Measurements from ENCODE around the gene IL17RD.

IL17RD gene

DNA sequence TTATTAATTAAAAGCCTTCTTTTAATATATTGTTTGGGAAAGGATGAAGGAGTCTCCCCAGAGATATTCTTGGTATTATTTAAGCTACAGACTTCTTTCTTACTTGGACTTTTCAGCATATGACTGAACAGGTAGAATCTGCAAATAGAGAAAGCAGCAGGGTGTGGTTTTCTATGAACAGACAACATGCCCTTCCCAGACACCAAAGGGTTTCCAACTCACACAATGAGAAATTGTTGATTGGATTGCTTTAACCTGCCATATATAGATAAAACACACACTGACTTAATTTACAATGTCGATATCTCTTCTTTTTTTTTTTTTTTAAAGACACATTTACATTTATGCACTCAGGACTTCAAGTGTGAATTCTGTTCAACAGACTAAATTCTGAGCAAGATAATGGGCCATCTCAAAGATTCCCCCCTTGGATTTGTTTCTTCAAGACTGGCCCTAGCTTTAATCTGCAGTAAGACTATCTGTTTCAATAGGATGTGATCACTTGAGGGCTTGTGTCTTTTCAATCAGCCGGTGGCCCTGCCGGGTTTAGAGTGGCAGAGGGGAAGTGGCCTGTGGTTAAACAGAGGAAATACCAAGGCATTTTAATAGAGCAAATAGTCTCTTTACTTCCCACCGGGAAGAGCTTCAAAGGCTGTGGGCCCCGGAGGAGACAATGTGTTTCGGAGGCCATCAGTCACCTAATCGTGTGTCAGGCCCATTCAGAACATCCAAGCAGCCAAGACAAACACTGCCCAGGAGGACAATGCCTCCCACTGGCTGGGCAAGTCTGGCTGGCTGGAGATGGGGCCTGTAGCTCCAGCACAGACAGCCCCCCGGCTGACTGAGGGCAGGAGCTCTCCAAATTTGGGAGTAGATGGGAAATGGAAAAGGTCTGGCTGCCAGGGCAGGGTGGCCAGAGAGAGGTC is 6.1 kb downstream of the IL17RD start:
- DNase-seq, result no peak

DNA sequence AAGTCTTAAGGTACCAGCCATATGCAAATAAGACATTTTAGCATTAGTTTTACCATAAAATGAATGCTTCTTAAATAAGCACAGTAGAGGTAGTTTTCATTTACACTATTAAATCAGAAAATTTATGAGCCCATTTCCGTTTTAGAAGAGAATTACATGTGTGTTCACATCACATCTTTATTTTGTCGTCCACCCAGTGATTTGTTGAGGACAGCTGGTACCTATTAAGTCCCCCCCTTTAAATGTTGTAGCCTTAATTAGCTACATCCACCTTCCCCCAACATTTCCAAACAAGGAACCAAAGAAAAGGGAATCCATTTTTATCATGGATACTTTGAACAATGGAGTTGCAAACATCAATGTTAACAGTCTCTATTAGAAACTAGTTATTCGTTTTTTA is 6.8 kb downstream of the IL17RD start:
- DNase-seq, result no peak

DNA sequence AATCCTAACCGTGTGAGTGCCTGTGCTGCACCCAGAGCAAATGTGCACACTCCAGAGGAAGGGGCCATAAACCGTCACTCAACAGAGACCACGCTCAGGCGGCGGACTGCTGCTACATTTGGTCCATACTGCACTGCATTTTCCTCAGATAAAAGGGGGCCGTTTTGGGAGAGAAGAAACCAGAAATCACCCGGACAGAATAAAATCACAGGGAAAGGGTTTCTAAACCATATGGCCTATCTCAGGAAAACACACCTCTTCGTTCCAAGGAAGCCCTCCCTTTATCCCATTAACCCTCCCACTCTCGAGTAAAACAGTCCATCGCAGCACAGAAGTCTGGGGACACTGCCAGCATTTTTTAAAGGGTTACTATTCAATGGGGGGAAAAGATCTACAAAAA is 7.6 kb downstream of the IL17RD start:
- DNase-seq, result no peak

DNA sequence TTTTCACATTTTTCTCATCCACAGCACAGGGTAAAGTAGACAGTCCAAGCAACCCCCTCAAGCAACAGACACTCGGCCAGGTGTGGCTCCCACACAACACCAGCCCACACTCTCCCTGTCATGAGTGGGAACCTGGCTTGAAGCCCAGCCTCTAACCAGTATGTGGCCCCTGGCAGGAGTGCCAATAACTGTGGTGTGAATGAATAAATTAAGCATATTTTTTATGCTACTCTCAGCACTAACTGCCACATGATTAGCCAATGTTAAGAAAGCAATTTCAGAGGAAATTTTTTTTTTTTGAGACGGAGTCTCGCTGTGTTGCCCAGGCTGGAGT is 9.9 kb downstream of the IL17RD start:
- no peak for DNase-seq

DNA sequence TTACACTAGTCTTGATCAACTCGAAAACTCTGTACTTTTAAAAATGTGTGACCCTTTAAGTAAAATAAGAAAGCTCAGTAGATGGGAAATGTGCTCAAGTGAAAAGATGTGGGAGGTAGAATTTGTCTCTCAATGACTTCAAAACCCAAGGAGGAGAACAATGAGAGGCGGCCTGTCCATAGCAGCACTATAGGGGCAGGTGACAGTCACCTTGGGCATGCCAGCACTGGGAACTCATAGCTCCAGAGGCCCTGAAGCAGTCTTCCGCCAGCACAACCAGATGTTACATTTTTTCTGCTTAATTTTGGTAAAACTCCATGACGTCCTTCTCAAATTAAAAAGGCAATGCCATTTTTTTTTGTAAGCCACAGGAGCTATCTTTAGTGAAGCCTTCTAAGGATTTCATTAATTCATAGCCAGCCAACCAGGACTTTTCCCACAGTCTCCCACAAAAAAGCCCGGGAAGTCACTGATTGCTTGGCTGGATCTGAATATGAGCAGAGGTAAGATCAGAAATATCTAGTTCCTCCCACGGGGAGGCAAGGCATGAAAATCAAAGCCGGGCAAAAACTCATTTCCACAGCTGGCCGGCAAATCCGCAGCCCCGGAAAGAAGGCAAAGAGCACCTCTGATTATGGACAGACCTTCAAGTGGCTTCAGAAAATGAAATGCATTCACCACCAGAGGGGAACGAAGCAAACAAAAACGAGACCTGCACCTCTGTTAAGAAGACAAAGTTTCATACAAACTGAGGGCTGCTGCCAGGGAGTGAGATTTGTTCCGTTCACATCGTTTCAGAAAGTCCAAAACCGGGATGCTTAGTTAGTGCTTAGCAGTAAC is 10.5 kb downstream of the IL17RD start:
- no peak for DNase-seq

DNA sequence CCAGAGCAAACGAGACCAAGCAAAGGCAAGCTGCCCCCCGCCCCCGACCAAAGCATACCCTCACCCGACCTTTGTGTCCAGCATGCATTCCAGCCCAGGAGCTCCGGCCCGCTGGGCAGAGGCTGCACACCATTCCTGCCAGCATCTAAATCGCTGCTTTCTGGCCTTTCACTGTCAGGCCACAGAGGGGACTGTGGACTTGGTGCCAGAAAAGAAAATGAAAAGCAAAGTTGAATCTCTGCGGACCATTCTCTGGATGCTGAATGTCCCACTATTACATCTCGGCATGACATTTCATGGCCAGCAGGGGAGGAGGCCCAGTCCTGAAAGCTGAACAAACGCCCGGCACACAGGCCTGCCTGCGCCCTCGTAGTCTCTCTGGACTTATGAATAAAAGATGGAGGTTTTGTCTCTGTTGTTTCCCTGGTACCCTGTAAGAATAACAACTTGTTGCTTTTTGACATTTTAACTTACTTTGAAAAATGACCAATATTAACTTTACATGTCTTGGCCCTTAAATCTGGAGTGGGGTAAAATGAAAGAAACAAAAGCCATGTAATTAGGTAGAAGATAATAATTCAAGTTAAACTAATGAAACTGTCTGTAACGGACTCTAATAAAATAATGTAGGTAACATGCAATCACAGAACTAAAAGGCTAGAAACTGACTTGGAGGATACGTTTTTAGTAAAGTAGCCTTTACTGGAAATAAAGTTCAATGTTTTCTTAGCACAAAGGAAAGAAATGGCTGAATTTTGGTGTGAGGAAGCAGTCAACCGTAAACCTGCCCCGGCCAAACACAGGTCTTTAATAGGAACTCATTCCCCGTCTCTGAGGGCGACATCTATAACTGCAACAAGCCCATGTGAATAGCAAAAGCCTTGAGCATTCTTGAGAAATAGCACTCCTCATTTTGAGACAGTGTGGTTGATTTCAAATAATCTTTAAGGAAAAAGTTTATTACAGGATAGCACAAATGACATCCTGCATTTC is 12.7 kb downstream of the IL17RD start:
- no peak for DNase-seq

DNA sequence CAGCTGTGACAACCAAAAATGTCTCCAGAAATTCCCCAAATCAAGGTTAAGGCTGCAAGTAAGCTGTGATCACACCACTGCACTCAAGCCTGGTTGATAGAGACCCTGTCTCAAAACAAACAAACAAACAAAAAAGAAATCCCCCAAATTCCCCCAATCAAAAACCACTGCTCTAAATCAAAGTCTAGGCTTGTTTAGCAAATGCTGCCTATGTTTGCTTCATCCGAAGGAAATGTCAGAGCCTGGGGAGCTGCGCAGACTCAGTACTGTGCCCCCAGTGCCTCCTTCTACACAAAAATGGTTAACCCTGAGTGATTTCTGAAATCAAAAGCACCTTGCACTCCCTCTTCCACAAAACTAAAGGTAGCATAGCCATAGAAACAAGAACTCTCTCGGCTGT is 13.4 kb downstream of the IL17RD start:
- no peak for DNase-seq

DNA sequence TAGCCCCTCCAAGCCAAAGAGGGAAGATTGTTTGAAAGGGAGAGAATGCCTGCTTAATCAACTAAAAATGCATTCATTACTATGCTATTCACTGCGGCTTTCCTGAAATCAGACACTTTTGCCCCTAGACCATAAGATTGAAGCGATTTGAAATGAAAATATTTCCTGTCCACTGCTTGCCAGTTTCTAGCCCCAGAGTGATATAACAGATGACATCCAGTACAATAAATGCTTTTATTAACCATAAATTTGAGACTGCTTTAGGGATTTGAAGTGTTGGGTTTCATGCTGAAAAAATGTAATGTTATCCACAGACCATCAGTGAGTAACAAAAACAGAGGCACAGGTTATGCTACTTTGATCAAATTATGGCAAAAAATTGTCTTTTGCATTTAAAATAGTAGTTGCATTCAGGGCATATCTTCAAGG is 14.1 kb downstream of the IL17RD start:
- DNase-seq, result no peak

DNA sequence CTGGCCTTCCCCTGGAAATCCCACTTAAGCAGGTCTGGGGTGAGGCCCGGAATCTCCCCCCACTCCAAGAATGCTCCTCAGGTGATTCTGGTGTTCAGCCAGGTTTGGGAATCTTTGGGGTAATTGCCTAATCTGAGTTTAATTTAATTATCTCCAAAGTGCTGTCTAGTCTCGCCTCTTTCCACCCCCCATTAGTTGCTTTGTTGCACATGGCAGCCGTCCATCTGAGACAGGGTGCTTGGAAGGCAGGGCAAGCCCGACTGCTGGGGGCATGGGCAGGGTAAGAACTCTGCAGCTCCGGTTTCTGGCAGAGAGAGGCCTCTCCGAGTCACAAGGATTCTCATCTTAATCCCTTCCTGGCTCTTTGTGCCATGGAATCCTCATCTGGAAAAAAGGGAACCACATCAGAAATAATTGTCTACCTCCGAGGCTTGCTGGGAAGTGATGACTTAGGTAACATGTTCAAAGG is 15.0 kb downstream of the IL17RD start:
- no peak for DNase-seq

DNA sequence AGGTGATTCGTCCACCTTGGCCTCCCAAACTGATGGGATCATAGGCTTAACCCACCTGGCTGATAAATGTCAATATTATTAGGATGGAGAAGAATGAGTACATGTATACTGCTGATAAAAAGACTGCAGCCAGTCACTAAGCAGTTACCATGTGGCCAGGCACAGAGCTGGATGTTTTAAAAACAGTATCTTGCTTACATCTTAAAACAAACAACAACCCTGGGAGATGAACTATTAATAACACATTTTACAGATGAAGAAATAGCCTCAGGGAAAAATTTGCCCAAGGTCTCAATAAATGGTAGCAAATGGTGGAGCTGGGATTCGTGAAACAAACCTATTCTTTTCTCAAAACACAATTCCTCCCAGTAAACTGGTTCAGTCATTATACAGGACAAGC is 18.1 kb downstream of the IL17RD start:
- no peak for DNase-seq

DNA sequence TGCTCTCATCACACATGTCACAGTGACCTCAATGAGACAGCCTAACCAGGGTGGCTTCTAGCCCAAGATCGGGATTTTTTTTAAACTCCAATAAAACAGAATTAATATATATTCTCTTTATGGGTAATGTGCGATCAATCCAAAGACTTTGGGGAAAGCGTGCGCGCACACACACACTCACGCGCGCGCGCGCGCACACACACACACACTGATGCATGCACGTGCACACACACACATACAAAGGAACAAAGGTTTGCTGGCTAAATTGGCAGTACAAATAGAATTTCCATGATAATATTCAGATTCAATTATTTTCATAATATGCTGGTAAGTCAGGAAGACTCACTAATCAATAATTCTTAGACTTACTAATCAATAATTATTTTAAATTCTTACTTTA is 19.3 kb downstream of the IL17RD start:
- DNase-seq, result no peak

DNA sequence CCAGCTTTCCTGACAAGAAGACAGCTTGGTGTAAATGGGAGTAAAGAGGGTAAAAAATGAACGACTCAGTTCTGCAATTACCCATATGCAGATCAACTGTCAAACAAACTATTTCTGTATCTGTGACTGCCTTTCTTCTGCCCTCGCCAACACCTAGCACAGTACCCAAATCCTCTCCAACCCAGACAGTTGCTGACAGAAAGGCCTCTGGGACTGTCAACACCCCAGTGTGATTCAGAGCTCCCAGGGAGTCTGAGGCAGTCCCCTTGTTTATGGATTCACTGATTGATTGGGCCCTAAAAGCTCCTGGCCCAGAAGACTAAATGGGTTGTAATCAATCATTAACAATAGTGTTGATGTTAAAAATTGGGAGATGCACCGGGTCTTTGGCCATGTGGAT is 20.2 kb downstream of the IL17RD start:
- no peak for DNase-seq

DNA sequence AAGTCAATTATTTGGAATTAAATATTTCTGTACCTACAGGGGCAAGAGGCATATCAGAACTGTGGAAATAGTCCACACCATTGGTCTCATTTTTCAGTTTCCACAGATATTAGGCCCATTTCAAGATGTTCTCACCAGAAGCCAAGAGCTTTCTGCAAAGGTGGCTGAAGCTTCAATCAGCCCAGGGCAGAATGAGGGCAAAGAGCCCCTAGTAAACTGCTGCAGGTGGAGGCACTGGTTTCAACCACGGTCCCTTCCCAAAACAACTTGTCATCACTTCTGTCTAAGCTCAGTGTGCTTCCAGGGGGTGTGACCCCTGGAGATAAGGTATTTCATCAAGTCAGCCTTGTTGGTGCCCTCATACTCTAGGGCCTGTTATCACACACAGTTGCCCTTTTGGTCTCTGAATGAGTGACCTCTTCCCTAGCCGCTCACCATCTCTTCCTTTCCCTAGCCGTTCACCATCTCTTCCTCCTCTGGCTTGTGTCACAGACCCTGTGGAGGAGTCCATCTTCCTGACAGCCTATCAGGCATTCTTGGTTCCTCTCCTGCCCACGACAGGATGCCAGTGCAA is 21.2 kb downstream of the IL17RD start:
- no peak for DNase-seq

DNA sequence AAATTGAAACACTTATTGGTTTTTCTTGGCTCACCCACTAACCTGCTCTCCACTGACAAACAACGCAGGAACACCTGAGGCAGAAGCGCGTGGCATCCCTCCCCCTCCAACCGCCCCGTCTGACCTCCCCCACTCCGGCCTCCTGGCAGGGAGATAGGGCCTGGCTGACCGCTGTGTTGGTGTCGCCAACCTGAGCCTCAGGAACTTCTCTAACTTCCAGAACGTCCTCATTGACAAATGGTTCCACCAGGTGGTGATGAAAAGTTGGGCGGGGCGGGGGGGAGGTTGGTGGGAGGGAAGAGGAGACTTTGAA is 22.8 kb downstream of the IL17RD start:
- no peak for DNase-seq

DNA sequence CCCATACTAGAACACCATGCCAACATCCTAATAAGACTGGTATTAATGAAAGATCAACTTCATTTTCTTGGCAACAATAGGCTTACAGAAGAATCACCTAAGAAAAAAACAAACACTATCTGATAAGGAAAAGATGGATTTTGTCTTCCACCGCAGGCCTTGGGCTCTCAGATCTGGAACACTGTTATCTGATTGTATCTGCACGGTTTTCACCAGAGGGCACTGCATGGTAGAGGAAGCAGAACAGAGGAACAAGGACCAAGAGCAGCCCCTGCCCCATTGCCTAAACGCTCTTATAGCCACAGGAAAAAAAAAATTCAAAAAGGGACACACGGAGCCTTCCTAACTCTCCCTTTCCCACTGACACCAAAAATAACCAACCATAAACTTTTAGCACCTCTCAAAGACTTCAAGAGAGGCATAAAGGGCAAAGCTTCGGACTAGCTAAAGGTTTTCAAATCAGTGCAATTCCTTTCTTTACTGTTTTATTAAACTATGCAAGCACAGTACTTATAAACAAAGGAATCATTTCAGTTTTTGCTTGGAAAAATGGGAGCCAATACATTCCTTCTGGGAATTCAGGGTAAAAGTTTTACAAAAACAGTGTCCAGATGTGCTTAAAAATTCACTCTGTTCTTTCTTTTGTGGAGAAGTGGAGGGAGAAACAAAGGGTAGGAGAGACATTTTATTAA is 23.3 kb downstream of the IL17RD start:
- no peak for DNase-seq

DNA sequence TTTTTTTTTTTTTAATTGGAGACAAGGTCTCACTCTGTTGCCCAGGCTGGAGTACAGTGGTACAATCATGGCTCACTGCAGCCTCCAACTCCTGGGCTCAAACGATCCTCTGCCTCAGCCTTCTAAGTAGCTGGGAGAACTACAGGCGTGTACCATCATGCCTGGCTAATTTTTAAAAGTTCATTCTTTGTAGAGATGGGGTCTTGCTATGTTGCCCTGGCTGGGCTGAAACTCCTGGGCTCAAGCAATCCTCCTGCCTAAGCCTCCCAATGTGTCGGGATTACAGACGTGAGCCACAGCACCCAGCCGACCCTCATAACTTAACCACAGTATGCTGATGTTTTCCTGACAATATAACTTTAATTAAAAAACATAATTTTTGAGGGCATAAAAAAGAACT is 24.3 kb downstream of the IL17RD start:
- no peak for DNase-seq

DNA sequence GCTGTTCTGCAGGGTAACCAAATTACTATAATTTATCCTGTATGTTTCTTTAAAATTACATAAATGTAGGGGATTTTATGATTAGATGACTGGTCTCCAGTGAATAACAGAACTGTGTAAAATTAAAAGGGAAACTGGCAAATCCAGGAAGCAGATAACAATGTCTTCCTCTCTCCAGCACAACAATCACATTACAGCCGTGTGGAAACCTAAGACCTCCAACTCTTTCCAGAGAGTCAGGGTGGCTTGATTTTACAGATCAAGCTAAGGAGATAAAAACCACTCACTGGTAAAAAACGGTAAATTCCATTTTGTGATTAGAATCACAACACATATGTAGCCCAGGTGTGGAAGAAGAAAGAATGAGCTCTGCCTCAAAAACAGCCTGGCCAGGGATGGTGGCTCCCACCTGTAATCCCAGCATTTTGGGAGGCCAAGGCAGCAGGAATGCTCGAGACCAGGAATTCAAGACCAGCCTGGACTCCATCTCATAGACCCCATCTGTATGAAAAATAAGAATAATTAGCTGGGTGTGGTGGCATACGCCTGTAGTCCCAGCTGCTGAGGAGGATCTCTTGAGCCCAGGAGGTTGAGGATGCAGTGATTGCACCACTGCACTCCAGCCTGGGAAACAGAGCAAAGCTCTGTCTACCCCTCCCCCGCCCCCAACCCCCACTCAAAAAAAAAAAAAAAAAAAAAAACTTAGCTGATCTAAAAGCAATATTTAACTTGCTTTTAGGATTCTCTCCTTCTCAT is 29.0 kb downstream of the IL17RD start:
- no peak for DNase-seq

DNA sequence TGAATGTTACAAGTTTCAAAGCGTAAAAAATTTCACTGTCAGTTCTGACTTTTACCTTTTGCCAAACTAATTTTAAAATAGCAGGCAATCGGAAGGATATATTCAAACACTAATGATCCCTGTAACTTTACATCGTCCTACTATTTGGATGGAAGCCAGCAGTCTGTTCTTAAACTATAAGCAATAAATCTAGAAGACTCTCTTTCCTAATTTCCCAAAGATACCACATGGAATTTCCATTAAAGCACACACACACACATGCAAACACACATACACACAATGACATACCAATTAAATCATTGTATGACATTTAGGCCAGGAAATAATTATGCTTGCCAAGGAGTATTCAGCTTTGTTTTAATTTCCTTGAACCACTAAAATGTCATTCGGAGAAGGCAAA is 32.0 kb downstream of the IL17RD start:
- no peak for DNase-seq

DNA sequence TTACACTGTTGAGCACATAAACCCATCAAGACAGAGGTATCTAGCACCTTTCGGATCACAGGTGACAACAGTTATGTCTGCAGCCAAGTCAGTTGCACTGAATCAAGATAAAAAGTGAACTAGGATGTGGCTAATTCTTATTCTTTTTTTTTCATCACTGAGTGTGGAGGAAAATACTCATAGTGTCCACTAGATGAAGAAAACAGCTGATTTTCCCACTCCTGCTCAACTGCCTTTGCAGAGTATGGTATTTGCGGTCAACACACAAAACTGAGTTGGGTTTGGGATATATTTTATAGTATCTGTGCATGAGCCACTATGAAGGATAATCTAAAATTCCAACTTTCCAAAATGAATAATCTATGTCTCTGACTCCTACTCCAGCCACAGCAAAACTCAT is 32.5 kb downstream of the IL17RD start:
- no peak for DNase-seq

DNA sequence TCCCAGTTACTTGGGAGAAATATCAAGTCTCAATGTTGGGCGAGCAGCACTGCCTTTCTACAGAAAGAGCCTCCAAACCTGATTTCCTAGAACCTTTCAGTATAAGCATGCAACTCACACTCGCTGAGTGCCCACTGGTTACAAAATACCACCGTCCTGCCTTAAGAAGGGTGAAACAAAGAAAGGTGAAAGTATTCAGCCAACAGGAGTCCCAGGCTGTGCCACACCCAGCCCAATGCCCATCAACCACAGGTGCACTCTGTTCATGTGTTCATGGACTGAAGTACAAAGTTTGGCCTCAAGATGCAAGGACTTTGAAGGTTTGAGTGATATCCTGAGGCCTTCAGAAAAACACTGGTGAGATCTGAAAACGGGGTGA is 34.0 kb downstream of the IL17RD start:
- DNase-seq, result no peak

DNA sequence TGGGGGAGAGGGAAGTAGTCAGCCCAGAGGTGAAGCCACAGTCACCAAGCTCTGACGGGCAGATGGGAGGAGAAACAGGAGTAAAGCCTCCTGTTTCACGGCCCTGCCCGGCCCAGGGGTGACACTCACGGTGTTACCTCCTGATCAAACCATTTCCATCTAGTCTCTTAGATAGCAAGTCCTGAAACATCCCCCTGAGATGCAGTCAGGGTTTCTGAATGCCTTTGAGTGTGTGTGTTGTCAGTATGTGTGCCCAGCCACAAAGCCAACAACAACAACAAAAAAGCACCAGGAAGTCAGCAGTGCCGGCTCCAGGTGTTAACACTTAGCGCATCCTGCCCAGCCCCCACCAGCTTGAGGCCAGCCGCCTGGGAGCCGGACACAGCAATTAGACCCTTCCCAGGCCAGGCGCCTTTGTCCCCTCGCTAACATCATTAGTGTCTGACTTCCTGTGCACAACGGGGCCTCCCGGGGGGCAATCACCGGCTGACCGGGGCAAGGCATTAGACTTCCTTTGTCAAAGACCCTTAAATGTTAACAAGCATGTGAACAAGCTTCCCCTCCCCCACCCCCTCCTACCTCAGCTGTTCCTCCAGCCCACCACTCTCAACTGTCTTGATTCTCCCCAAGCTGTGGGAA is 34.5 kb downstream of the IL17RD start:
- no peak for DNase-seq
